Keratinocyte (primary cell): ENCODE measurements around the gene P2RX7. TPM values are rescaled to one million over a fixed set of nuclear protein-coding genes. Genes with fewer than 3 reads are reported as not detected.
A peak's percentile ranks its signal among the peaks of the same experiment; 100 is the strongest.

Source experiments
- DNase-seq: peaks from one replicate; pipeline ENCODE4 v3.0.0-alpha.2; 2011; ENCODE audit warnings: low read depth, missing footprints, low spot score
- FAIRE-seq: peaks from 2 replicates; lab custom pipeline; 2011; peaks lifted over from hg19 to GRCh38; lab: Jason Lieb, UNC
- H2AFZ ChIP-seq: 2 replicates; pipeline ENCODE4 v1.6.0; 2012; ENCODE audit warnings: low read length, control low read depth, inconsistent platforms; ENCODE audit not compliant: control insufficient read depth
- H3K27ac ChIP-seq: 2 replicates; pipeline ENCODE4 v1.5.1; 2011; ENCODE audit warnings: low read length; ENCODE audit not compliant: control insufficient read depth, insufficient read depth
- H3K27me3 ChIP-seq: 3 replicates; pipeline ENCODE4 v1.6.0; 2011; ENCODE audit warnings: low read length; ENCODE audit not compliant: control insufficient read depth, insufficient read depth; ENCODE audit errors: extremely low read depth
- H3K36me3 ChIP-seq, 2 experiments: 2 replicates in 1 of 2; 3 replicates in 1 of 2; pipeline ENCODE4 v1.5.1; 2011; ENCODE audit warnings: low read length in 2 of 2, mild to moderate bottlenecking in 1 of 2; ENCODE audit not compliant: control insufficient read depth in 2 of 2, insufficient read depth in 2 of 2; ENCODE audit errors: extremely low read depth in 1 of 2
- H3K4me1 ChIP-seq: 3 replicates; pipeline ENCODE4 v1.5.1; 2011; ENCODE audit warnings: low read length; ENCODE audit not compliant: control insufficient read depth, insufficient read depth; ENCODE audit errors: extremely low read depth
- H3K4me2 ChIP-seq: 3 replicates; pipeline ENCODE4 v1.6.0; 2011; ENCODE audit warnings: low read depth, low read length; ENCODE audit not compliant: control insufficient read depth, insufficient read depth; ENCODE audit errors: extremely low read depth
- H3K4me3 ChIP-seq, 3 experiments: fragments of 200-600 bp in 1 of 3; sonication (generic) in 1 of 3; 2 replicates in 2 of 3; 3 replicates in 1 of 3; pipeline ENCODE4 v1.5.1; 2011 to 2016; ENCODE audit warnings: low read length in 3 of 3, mild to moderate bottlenecking in 3 of 3, control low read depth in 2 of 3, inconsistent platforms in 1 of 3, low read depth in 1 of 3, mixed read lengths in 1 of 3, mixed run types in 1 of 3, moderate library complexity in 1 of 3; ENCODE audit not compliant: control insufficient read depth in 2 of 3, insufficient read depth in 2 of 3; ENCODE audit errors: extremely low read depth in 1 of 3
- H3K79me2 ChIP-seq: 2 replicates; pipeline ENCODE4 v1.6.0; 2012; ENCODE audit warnings: low read length; ENCODE audit not compliant: control insufficient read depth, insufficient read depth
- H3K9ac ChIP-seq: 3 replicates; pipeline ENCODE4 v1.6.0; 2011; ENCODE audit warnings: low read length; ENCODE audit not compliant: control insufficient read depth, insufficient read depth; ENCODE audit errors: extremely low read depth
- H3K9me1 ChIP-seq: 3 replicates; pipeline ENCODE4 v1.6.0; 2011; ENCODE audit warnings: low read length; ENCODE audit not compliant: control insufficient read depth, insufficient read depth; ENCODE audit errors: extremely low read depth
- H3K9me3 ChIP-seq: 2 replicates; pipeline ENCODE4 v1.5.1; 2012; ENCODE audit warnings: low read depth, low read length; ENCODE audit not compliant: control insufficient read depth
- H4K20me1 ChIP-seq: 3 replicates; pipeline ENCODE4 v1.6.0; 2011; ENCODE audit warnings: low read length; ENCODE audit not compliant: control insufficient read depth, insufficient read depth; ENCODE audit errors: extremely low read depth
- CTCF ChIP-seq, 3 experiments: IDR thresholded peaks in 1 of 3; conservative IDR thresholded peaks in 1 of 3; optimal IDR thresholded peaks in 1 of 3; 2 replicates in 2 of 3; 3 replicates in 1 of 3; pipeline versions ENCODE3 to v1.5.1; 2011; ENCODE audit warnings: low read length in 3 of 3, mild to moderate bottlenecking in 3 of 3, moderate library complexity in 2 of 3, control low read depth in 1 of 3, inconsistent platforms in 1 of 3; ENCODE audit not compliant: insufficient read depth in 2 of 3; ENCODE audit errors: extremely low read depth in 1 of 3
- EZH2 ChIP-seq: IDR thresholded peaks from one replicate; pipeline ENCODE4 v1.6.1; 2012; ENCODE audit warnings: inconsistent platforms, mild to moderate bottlenecking, low read length, moderate library complexity
- dilution Hi-C: fragments of 300-500 bp; cut with MboI; formaldehyde crosslinking; loops from one replicate; pipeline ENCODE4 v1.7.0; 2020; ENCODE audit warnings: low sequenced_read_pairs; ENCODE audit not compliant: extremely low pct_ligation_motif_present
- polyA plus RNA-seq, 5 experiments: library from polyadenylated mRNA; depleted of rRNA in 3 of 5; stranded (reverse) in 3 of 5; stranded (forward) in 1 of 5; unstranded in 1 of 5; fragments of >200 nt; gene quantifications; 1 replicate in 1 of 5; 2 replicates in 3 of 5; 3 replicates in 1 of 5; pipeline versions ENCODE4 v1.2.1 to v1.2.3, GENCODE V29; 2011 to 2012; ENCODE audit warnings: missing spikeins in 2 of 5, low read depth in 1 of 5, low replicate concordance in 1 of 5

The P2RX7 gene
- polyA plus RNA-seq, 1 donor (not counting 4 experiments of a cell fraction or from before 2014, with no cell fraction given) = 0.20 TPM

- Histone ChIP-seq H3K4me2 (no peak overlapping the region), H3K4me3 (no peak overlapping the region), H2AFZ (no peak overlapping the region), H3K9ac (no peak overlapping the region), H3K27ac (no peak overlapping the region), H3K9me3 (no peaks in the 10 kb centered on the region), H3K4me1 (peaks cover 10% of the 10 kb centered on the region), H3K79me2 (no peaks in the 10 kb centered on the region), H3K36me3 (no peaks in the 10 kb centered on the region), H3K9me1 (no peaks in the 10 kb centered on the region), H3K27me3 (no peaks in the 10 kb centered on the region), H4K20me1 (no peaks in the 10 kb centered on the region)
- dilution Hi-C loops = no loop called here
- no peak for FAIRE-seq
- no peak for DNase-seq
- TF ChIP-seq CTCF (optimal IDR thresholded peaks at IDR 0.05 in 1 of 3, IDR thresholded peaks at IDR 0.05 in 1 of 3, conservative IDR thresholded peaks at IDR 0.05 in 1 of 3; ENCODE audit: extremely low read depth in 1 of 3, insufficient read depth in 2 of 3, low read length in 3 of 3) (no peak), EZH2 (no peak)
Observed at GRCh38 chr12:121123488-121123887, 9.2 kb upstream of the P2RX7 start.

- FAIRE-seq = peak; percentile 98
- Histone ChIP-seq H3K9ac (peak overlapping the region; percentile 4), H3K79me2 (no peaks in the 10 kb centered on the region), H2AFZ (peak overlapping the region; percentile 60), H3K9me3 (no peaks in the 10 kb centered on the region), H3K4me1 (peaks cover 14% of the 10 kb centered on the region), H3K27ac (peak overlapping the region; percentile 60), H3K4me3 (no peak overlapping the region), H3K4me2 (peak overlapping the region; percentile 53), H3K27me3 (no peaks in the 10 kb centered on the region), H3K36me3 (no peaks in the 10 kb centered on the region), H4K20me1 (no peaks in the 10 kb centered on the region), H3K9me1 (no peaks in the 10 kb centered on the region)
- peak; percentile 89 for DNase-seq
- dilution Hi-C loops = no loop called here
- TF ChIP-seq EZH2 (no peak), CTCF (optimal IDR thresholded peaks at IDR 0.05 in 1 of 3, IDR thresholded peaks at IDR 0.05 in 1 of 3, conservative IDR thresholded peaks at IDR 0.05 in 1 of 3; ENCODE audit: extremely low read depth in 1 of 3, insufficient read depth in 2 of 3, low read length in 3 of 3) (no peak)
Observed at GRCh38 chr12:121124402-121125109, 8.1 kb upstream of the P2RX7 start.
